HG03521 (cell line): ENCODE measurements around the gene MAN1A1.

Experiments
- ATAC-seq: cut with Tn5 transposase; IDR thresholded peaks from one replicate; pipeline ENCODE4 v1.9.1; 2021; ENCODE audit warnings: mild to moderate bottlenecking, moderate library complexity; ENCODE audit not compliant: unreplicated experiment

The MAN1A1 gene

GRCh38 chr6:119276211-119276610, 73.3 kb downstream of the MAN1A1 start:
- ATAC-seq = no peak

- no peak for ATAC-seq
Observed at GRCh38 chr6:119274197-119274595, 75.4 kb downstream of the MAN1A1 start.

- no peak for ATAC-seq
Observed at GRCh38 chr6:119273272-119274196, 76.0 kb downstream of the MAN1A1 start.

- no peak for ATAC-seq
Observed at GRCh38 chr6:119270545-119270944, 79.0 kb downstream of the MAN1A1 start.

GRCh38 chr6:119269266-119270103, 80.1 kb downstream of the MAN1A1 start:
- no peak for ATAC-seq

- no peak for ATAC-seq
Observed at GRCh38 chr6:119267126-119267905, 82.2 kb downstream of the MAN1A1 start.

- no peak for ATAC-seq
Observed at GRCh38 chr6:119264854-119265397, 84.6 kb downstream of the MAN1A1 start.

GRCh38 chr6:119262612-119263011, 86.9 kb downstream of the MAN1A1 start:
- no peak for ATAC-seq

GRCh38 chr6:119261944-119262284, 87.6 kb downstream of the MAN1A1 start:
- no peak for ATAC-seq

GRCh38 chr6:119259027-119259426, 90.5 kb downstream of the MAN1A1 start:
- ATAC-seq = no peak

GRCh38 chr6:119257726-119258125, 91.8 kb downstream of the MAN1A1 start:
- no peak for ATAC-seq

- ATAC-seq = no peak
Observed at GRCh38 chr6:119256978-119257462, 92.5 kb downstream of the MAN1A1 start.

GRCh38 chr6:119256392-119256791, 93.2 kb downstream of the MAN1A1 start:
- ATAC-seq = no peak

- ATAC-seq = no peak
Observed at GRCh38 chr6:119255492-119255891, 94.1 kb downstream of the MAN1A1 start.

GRCh38 chr6:119250036-119250435, 99.5 kb downstream of the MAN1A1 start:
- ATAC-seq = no peak

GRCh38 chr6:119249319-119249718, 100.2 kb downstream of the MAN1A1 start:
- no peak for ATAC-seq

GRCh38 chr6:119247504-119247903, 102.1 kb downstream of the MAN1A1 start:
- ATAC-seq = no peak

GRCh38 chr6:119243657-119244056, 105.9 kb downstream of the MAN1A1 start:
- no peak for ATAC-seq

- ATAC-seq = no peak
Observed at GRCh38 chr6:119243037-119243436, 106.5 kb downstream of the MAN1A1 start.

GRCh38 chr6:119241540-119242309, 107.8 kb downstream of the MAN1A1 start:
- no peak for ATAC-seq
